Esophagus muscularis mucosa (tissue), 4 donors: Measurements from ENCODE around the gene RNF183. TPM values are rescaled to one million over a fixed set of nuclear protein-coding genes. Genes with fewer than 3 reads are reported as not detected.
"Not testable (repeated sequence)": the region's sequence is repeated elsewhere in the genome, so short reads cannot be mapped to it uniquely, and the experiment has no call there.

Experiments used
- DNase-seq: peaks from one replicate; pipeline ENCODE4 v3.0.0-alpha.2; 2017; ENCODE audit errors: extremely low spot score
- H3K27ac ChIP-seq, 4 donors: fragments of 200-600 bp; sonication (generic); replicated peaks in 1 of 4; 1 replicate in 3 of 4; 2 replicates in 1 of 4; pipeline ENCODE4 v1.5.1; 2016 to 2019; ENCODE audit warnings: mild to moderate bottlenecking in 1 of 4
- H3K27me3 ChIP-seq, 4 donors: fragments of 200-600 bp; sonication (generic); one replicate each; pipeline versions ENCODE4 v1.5.1 to v1.6.0; 2016 to 2019
- H3K36me3 ChIP-seq, 4 donors: fragments of 200-600 bp; sonication (generic); one replicate each; pipeline ENCODE4 v1.5.1; 2016 to 2019
- H3K4me1 ChIP-seq, 4 donors: fragments of 200-600 bp; sonication (generic); one replicate each; pipeline ENCODE4 v1.5.1; 2016 to 2019
- H3K4me3 ChIP-seq, 4 donors: fragments of 200-600 bp; sonication (generic); 1 replicate in 2 of 4; 2 replicates in 2 of 4; pipeline ENCODE4 v1.5.1; 2016 to 2019; ENCODE audit warnings: mild to moderate bottlenecking in 4 of 4, moderate library complexity in 1 of 4
- H3K9me3 ChIP-seq, 4 donors: fragments of 200-600 bp; sonication (generic); 1 replicate in 3 of 4; 2 replicates in 1 of 4; pipeline ENCODE4 v1.5.1; 2016 to 2019
- EP300 ChIP-seq: sonication (generic); formaldehyde crosslinking; IDR thresholded peaks from one replicate; pipeline ENCODE4 v1.6.1; 2017; ENCODE audit warnings: antibody characterized with exemption
- POLR2A ChIP-seq: fragments of 450-650 bp; IDR thresholded peaks from one replicate; pipeline ENCODE4 v1.6.1; 2017; ENCODE audit warnings: antibody characterized with exemption, moderate library complexity, mild to moderate bottlenecking, low read depth
- POLR2AphosphoS5 ChIP-seq, 2 donors: sonication (generic); formaldehyde crosslinking; IDR thresholded peaks; one replicate each; pipeline ENCODE4 v1.6.1; 2017; ENCODE audit warnings: antibody characterized with exemption in 2 of 2
- WGBS: methylation state at CpG from one replicate; pipeline ENCODE4 v1.1.5; 2018; 5-methylcytosine and 5-hydroxymethylcytosine counted together
- intact Hi-C: fragments of 100-400 bp; cut with DNase I; formaldehyde crosslinking; loops from one replicate; pipeline ENCODE4 v1.15.1; 2023
- total RNA-seq, 4 donors: library from RNA; depleted of rRNA; stranded (reverse); fragments of >200 nt; gene quantifications; one replicate each; pipeline versions ENCODE4 v1.1.0 to v1.2.1, GENCODE V29; 2016
- TF ChIP-seq, protein P1 (sequence below), 3 experiments: fragments of 200-600 bp in 2 of 3; fragments of 450-650 bp in 1 of 3; sonication (generic) in 2 of 3; IDR thresholded peaks; one replicate each; pipeline ENCODE4 v1.5.1; 2017 to 2019; ENCODE audit warnings: antibody characterized with exemption in 3 of 3, mild to moderate bottlenecking in 2 of 3, moderate library complexity in 1 of 3

Gene RNF183
- total RNA-seq, 4 donors from 2014 or later, result not detected

DNA sequence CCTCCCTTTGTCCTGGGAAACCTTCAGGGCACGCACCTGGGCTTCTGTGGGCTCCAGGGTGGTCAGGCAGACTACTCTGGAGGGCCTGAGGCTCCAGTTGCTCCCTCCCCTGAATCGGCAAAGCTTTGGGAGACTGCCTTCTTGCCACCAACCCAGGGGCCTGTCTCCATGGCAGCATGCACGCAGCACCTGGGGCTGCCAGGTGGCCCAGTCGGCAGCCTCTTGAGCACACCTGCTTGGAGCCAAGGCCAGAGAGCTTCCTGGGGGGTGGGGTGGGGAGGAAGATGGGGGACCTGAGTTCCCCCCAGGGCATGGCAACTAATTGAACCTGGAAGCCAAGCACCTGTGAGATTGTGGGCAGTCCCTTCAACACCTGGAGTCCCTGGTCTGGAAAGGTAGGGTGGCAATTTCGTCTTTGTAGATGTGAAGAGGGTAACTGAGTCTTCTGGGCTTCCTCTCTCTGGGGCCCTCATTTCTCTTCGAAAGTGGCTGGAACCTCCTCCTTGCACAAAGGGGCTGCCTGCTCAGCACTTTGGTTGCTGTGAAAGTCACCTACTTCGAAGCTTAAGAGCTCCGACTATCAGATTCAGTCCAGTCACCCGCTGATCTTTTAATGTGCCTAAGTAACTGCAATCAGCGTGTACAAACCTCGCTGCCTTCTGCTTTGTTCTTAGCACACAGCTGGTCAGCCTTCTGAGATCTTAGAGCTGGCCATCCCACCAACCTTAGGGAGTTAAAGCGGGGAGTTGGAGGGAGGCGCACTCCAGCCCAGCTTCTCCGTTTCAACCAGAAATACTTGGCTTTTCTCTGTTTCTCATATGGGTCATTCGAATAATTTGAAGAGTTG lies 4.0 kb downstream of the RNF183 start:
- Histone ChIP-seq H3K4me3 (no peak overlapping the region), H3K36me3 (peaks cover 0 to 2% (median 0%) of the 10 kb centered on the region in 4 donors), H3K27me3 (peaks cover 0 to 7% (median 0%) of the 10 kb centered on the region in 4 donors), H3K27ac (no peak overlapping the region), H3K4me1 (no peaks in the 10 kb centered on the region), H3K9me3 (no peaks in the 10 kb centered on the region)
- TF ChIP-seq, protein P1, sequence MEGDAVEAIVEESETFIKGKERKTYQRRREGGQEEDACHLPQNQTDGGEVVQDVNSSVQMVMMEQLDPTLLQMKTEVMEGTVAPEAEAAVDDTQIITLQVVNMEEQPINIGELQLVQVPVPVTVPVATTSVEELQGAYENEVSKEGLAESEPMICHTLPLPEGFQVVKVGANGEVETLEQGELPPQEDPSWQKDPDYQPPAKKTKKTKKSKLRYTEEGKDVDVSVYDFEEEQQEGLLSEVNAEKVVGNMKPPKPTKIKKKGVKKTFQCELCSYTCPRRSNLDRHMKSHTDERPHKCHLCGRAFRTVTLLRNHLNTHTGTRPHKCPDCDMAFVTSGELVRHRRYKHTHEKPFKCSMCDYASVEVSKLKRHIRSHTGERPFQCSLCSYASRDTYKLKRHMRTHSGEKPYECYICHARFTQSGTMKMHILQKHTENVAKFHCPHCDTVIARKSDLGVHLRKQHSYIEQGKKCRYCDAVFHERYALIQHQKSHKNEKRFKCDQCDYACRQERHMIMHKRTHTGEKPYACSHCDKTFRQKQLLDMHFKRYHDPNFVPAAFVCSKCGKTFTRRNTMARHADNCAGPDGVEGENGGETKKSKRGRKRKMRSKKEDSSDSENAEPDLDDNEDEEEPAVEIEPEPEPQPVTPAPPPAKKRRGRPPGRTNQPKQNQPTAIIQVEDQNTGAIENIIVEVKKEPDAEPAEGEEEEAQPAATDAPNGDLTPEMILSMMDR (IDR thresholded peaks at IDR 0.05), result no peak
- no peak for TF ChIP-seq POLR2AphosphoS5 (IDR thresholded peaks at IDR 0.05)
- TF ChIP-seq POLR2A, result no peak
- TF ChIP-seq EP300, result no peak
- WGBS, result 88% methylated on average over 13 of the region's 15 CpGs
- intact Hi-C loops, result no loop called here
- no peak for DNase-seq

DNA sequence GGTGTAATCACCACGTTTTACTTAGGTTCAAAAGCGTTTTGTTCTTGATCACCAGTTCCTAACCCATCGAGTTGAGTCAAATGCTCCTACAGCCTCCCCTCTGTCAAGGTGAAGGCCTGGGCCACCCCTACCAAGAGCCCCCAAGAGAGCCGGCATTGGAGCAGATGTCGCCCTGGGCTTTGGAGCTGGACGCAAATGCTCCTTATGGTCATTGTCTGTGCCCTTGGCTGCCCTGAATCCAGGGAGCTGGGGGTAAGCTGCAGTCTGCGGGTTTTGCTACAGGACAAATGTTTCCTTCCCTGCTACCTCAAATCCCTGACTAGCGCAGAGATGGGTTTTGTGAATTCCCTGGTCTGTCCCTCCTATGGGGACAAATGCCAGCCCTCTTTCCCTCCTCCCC lies 4.9 kb downstream of the RNF183 start:
- no peaks in the 10 kb centered on the region for H3K9me3 ChIP-seq
- DNase-seq, result no peak
- H3K27ac ChIP-seq, result no peak overlapping the region
- H3K4me3 ChIP-seq, result no peak overlapping the region
- peaks cover 0 to 9% (median 2%) of the 10 kb centered on the region in 4 donors for H3K36me3 ChIP-seq
- H3K4me1 ChIP-seq, result no peaks in the 10 kb centered on the region
- WGBS, result 91% methylated on average over 8 of the region's 8 CpGs
- TF ChIP-seq, protein P1 (IDR thresholded peaks at IDR 0.05), result no peak
- no peak for TF ChIP-seq EP300
- no peak for TF ChIP-seq POLR2A
- no peak for TF ChIP-seq POLR2AphosphoS5 (IDR thresholded peaks at IDR 0.05)
- intact Hi-C loops, result no loop called here
- H3K27me3 ChIP-seq, result peaks cover 0 to 6% (median 0%) of the 10 kb centered on the region in 4 donors

DNA sequence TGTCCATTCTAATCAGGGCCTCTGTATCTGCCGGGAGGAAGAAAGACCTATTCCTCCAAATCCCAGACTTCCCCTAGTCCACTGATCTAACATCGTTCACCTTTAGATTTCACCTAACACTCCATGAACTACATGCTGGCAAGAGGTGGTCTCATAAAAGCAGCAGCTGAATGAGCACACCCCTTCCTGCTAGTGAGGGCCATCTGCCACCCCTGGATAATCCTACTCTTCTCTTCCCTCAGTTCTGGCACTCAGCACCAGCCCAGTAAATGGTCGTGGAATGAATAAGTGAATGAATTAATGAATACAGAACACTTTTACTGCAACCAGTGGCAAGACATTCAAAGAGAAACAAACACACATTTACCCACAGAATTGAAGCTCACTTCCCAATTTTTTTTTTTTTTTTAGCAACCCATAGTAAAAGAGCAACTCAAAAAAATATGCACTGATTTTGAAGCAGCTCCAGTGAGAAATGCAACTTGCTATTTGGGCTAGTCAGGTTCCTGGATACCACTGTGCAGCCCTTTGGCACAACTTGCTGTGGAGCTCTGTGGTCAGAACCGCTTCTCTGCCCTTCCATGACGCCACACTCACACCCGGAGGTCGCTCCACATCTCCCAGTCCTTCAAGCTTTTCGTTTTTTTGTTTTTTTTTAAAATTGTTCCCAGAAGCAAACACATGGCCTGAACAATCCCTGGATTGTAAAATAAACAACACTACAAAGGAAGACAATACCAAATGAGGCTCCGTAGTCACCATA lies 6.2 kb downstream of the RNF183 start:
- no peak overlapping the region for H3K4me3 ChIP-seq
- TF ChIP-seq EP300, result no peak
- no peak for TF ChIP-seq POLR2AphosphoS5 (IDR thresholded peaks at IDR 0.05)
- no peak for TF ChIP-seq POLR2A
- TF ChIP-seq, protein P1 (IDR thresholded peaks at IDR 0.05), result no peak
- WGBS, result 81% methylated on average over 9 of the region's 9 CpGs
- intact Hi-C loops, result no loop called here
- no peak for DNase-seq
- H3K36me3 ChIP-seq, result peaks cover 10 to 22% (median 15%) of the 10 kb centered on the region in 4 donors
- H3K4me1 ChIP-seq, result no peaks in the 10 kb centered on the region
- no peaks in the 10 kb centered on the region for H3K9me3 ChIP-seq
- no peaks in the 10 kb centered on the region for H3K27me3 ChIP-seq
- H3K27ac ChIP-seq, result no peak overlapping the region

DNA sequence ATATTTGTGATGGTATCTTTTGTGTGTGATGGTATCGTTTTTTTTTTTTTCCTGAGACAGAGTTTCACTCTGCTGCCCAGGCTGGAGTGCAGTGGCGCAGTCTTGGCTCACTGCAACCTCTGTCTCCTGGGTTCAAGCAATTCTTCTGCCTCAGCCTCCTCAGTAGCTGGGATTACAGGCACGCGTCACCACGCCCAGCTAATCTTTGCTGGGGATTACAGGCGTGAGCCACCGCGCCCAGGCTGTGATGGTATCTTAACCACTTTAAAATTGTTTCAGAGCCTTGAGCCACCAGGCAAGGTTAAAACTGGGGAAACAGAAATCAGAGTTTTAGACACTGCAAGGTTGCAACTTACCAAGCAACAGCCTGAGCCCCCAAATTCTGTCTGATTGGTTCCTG lies 6.9 kb downstream of the RNF183 start:
- H3K27me3 ChIP-seq, H3K9me3 ChIP-seq, H3K4me3 ChIP-seq, H3K27ac ChIP-seq, DNase-seq, intact Hi-C loops, H3K4me1 ChIP-seq: not testable (repeated sequence)
- H3K36me3 ChIP-seq, result peaks cover 16 to 30% (median 22%) of the 10 kb centered on the region in 4 donors
- 96% methylated on average over 8 of the region's 8 CpGs for WGBS

DNA sequence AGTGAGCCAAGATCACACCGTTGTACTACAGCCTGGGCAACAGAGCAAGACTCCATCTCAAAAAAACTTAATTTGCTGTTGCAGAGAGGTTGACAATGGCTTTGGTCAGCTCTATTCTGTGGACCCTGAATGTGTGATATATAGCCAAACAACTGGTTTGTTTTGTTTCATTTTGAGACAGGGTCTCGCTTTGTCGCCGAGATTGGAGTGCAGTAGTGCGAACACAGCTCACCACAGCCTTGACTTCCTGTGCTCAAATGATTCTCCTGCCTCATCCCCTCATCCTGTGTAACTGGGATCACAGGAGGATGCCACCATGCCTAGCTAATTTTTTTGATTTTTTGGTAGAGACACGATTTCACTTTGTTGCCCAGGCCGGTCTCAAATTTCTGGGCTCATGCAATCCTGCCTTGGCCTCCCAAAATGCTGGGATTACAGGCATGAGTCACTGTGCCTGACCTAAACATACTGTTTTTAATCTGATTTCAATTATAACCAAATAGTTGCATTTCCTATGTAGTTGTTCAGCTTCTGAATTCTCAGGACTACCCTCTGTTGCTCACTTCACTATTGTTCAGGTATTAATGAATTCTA lies 9.8 kb downstream of the RNF183 start:
- no peak for DNase-seq
- WGBS, result 84% methylated on average over 7 of the region's 7 CpGs
- H3K4me3 ChIP-seq, result no peak overlapping the region
- TF ChIP-seq EP300, result no peak
- no peaks in the 10 kb centered on the region for H3K27me3 ChIP-seq
- H3K9me3 ChIP-seq, result no peaks in the 10 kb centered on the region
- H3K4me1 ChIP-seq, result no peaks in the 10 kb centered on the region
- intact Hi-C loops, result no loop called here
- H3K36me3 ChIP-seq, result peaks cover 38 to 58% (median 51%) of the 10 kb centered on the region in 4 donors
- no peak overlapping the region for H3K27ac ChIP-seq
